Fibroblast of lung (primary cell): ENCODE measurements around the gene DTX1.

Source experiments
- EZH2 ChIP-seq: IDR thresholded peaks from 2 replicates; pipeline ENCODE4 v1.5.1; 2012; ENCODE audit warnings: low read length, control low read depth, mild to moderate bottlenecking; ENCODE audit errors: missing control alignments
- TF ChIP-seq, protein P1 (sequence below), 2 donors: IDR thresholded peaks in 1 of 2; conservative IDR thresholded peaks in 1 of 2; 1 replicate in 1 of 2; 2 replicates in 1 of 2; pipeline ENCODE4 v1.5.1; 2011 to 2012; ENCODE audit warnings: low read length in 2 of 2, control low read depth in 1 of 2, inconsistent platforms in 1 of 2, low read depth in 1 of 2, mild to moderate bottlenecking in 1 of 2

DNA sequence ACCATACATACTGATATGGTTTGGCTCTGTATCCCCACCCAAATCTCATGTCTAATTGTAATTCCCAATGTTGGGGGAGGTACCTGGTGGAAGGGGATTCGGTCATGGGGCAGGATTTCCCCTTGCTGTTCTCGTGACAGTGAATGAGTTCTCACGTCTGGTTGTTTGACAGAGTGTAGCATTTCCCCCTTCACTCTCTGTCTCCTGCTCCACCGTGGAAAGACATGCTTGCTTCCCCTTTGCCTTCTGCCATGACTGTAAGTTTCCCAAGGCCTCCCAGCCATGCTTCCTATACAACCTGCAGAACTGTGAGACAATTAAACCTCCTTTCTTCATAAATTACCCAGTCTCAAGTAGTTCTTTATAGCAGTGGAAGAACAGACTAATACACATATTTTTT lies 28.8 kb upstream of the DTX1 start:
- TF ChIP-seq, protein P1, sequence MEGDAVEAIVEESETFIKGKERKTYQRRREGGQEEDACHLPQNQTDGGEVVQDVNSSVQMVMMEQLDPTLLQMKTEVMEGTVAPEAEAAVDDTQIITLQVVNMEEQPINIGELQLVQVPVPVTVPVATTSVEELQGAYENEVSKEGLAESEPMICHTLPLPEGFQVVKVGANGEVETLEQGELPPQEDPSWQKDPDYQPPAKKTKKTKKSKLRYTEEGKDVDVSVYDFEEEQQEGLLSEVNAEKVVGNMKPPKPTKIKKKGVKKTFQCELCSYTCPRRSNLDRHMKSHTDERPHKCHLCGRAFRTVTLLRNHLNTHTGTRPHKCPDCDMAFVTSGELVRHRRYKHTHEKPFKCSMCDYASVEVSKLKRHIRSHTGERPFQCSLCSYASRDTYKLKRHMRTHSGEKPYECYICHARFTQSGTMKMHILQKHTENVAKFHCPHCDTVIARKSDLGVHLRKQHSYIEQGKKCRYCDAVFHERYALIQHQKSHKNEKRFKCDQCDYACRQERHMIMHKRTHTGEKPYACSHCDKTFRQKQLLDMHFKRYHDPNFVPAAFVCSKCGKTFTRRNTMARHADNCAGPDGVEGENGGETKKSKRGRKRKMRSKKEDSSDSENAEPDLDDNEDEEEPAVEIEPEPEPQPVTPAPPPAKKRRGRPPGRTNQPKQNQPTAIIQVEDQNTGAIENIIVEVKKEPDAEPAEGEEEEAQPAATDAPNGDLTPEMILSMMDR (conservative IDR thresholded peaks at IDR 0.05 in 1 of 2, IDR thresholded peaks at IDR 0.05 in 1 of 2; ENCODE audit: low read depth in 1 of 2, low read length in 2 of 2), result no peak
- no peak for TF ChIP-seq EZH2
